Hippocampal formation (tissue), 2 donors: ENCODE data around the gene MTRFR.
"Not testable (repeated sequence)": the region's sequence is repeated elsewhere in the genome, so short reads cannot be mapped to it uniquely, and the experiment has no call there.

Source experiments
- DNase-seq, 2 donors: peaks; one replicate each; lab custom pipeline; 2025; lab: John Stamatoyannopoulos, UW

MTRFR gene

GRCh38 chr12:123232807-123233504 lies at the start of gene MTRFR, which contains the start of gene MPHOSPH9:
Gene MTRFR (plus strand): TSS chr12:123233436. CDS start chr12:123253675, 20,239 bp downstream.
Gene MPHOSPH9 (minus strand): TSS chr12:123233141. CDS start chr12:123230364, 2,777 bp downstream.
- DNase-seq: peak; percentile 98 to 99

GRCh38 chr12:123187637-123188036 lies 45.6 kb upstream of the MTRFR start:
- DNase-seq: no peak

DNA sequence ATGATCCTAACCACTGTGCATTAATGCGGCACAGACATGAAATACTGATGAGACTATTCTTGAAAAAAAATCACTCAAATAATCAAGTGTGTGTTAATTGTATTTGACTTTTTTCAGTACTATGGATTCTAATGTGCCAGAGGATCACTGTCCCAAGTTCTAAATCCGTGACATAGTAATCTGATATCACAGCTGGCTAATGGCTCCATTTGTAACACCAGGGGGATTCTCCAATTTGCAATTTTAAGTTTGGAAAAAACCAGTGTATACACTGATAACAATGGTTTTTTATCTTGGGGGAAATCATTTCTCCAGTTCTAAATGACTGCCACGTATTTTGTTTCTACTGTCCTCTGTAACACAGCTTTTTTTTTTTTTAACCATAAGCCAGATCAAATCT lies 33.3 kb upstream of the MTRFR start:
- no peak for DNase-seq

- no peak for DNase-seq
These were observed 32.8 kb upstream of the MTRFR start for GRCh38 chr12:123200414-123200813.

GRCh38 chr12:123206794-123207193 lies 26.4 kb upstream of the MTRFR start:
- not testable (repeated sequence) for DNase-seq

- not testable (repeated sequence) for DNase-seq
These were observed 25.4 kb upstream of the MTRFR start for GRCh38 chr12:123207815-123208214.

GRCh38 chr12:123223241-123223668 lies 10.0 kb upstream of the MTRFR start:
- no peak for DNase-seq

GRCh38 chr12:123225443-123225842 lies 7.8 kb upstream of the MTRFR start:
- no peak for DNase-seq

DNA sequence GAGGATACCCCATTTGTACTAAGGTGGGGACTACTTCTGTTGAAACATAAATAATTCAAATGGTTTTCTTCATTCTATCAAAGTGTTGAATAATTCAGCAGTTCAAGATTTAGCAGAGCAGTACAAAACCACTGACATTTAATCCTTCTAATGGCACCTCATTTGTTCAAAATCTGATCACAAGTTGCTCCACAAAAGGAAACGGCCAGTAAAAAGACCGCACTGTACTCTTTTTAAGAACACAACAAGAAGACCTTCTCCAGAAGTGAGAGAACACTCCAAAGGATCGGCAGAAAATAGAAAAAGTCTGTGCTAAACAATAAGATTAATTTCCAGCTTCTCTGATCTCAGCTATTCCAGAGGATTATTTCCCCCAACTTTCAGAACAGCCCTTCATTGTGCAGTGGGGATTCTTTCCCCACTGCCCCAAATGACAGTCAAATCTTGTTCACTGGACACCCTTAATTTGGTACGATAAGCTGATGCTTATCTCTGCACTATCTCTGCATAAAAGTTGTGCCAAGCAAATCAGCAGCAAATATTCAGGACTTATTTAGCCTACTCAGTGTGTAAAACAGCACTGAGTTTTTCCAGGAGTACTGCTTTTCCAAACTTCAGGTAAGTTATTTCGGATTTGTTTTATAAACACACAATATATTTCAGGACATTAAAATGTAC lies 5.5 kb upstream of the MTRFR start:
- no peak for DNase-seq

DNA sequence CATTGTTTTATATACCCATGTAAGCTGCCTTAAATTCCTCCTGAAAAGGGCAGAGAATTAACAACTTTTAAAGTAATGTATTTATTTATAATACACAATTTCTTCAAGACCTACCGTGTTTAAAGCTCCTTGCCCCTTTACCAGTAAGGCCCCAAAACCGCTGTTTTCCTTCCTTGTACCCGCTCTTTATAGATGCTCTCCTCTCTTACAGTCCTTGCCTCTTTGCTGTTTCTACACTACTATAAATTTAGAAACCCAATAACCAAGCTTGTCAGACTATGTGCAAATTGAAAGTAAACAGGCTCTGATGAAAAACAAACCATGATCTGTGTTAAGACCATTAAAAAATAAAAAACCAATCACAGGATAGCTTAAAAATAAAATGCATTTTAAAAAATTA lies 4.2 kb upstream of the MTRFR start:
- no peak for DNase-seq

- DNase-seq: peak in 1 of 2 donors; percentile 15
These were observed 1.3 kb upstream of the MTRFR start for GRCh38 chr12:123231931-123232330.

DNA sequence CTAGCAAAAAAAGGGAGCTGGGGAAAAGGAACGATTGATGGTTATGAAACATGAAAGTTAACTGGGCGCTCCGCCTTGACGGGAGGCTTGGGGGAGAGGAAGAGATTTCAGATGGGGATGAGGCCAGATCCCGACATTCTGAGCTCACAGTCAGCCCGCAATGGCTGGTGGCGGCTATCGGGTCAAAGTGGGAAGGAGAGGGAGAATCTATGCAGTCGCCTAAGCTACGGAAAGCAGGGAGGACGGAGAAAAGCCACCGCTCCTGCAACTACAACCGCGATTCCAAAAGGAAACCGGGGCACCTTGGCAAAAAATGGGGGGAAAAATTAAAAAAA lies 797 bp upstream of the MTRFR start:
- DNase-seq: no peak

DNA sequence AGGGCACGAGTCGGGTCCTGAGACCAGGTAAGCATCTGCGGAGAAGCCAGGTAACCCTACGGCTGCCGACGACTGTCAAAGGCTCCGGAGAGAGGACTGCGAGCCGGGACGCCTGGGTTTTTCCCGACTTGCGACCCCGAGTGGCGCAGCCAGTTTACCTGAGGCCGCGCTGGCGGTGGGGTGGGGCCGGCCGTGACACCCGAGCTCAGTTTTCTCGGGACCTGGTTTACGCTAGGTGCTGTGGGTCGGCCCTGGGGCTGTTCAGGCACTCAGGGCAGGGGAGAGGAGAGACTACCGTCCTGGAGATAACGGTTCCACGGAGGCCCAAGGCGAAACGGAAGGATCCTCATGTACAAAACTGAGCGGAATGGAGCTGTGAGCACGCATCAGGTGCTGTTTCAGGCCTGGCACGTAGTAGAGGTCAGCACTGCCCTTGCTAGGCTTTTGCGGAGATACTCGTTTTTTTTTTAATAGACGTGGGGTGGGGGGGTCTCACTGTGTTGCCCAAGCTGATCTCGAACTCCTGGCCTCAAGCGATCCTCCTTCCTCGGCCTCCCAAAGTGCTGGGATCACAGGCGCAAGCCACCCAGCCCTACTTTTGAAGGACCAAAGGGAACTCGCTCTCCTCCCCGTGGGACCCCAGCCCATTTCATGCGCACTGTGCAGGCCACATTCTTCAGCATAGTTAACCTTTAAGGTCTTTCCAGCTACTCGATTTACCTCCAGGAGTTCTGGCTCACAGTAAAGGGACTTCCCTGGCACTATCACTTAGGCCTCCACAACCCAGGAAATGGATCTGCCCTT lies 471 bp downstream of the MTRFR start:
- no peak for DNase-seq

GRCh38 chr12:123237646-123238329 lies 4.6 kb downstream of the MTRFR start:
- peak; percentile 30 to 31 for DNase-seq

DNA sequence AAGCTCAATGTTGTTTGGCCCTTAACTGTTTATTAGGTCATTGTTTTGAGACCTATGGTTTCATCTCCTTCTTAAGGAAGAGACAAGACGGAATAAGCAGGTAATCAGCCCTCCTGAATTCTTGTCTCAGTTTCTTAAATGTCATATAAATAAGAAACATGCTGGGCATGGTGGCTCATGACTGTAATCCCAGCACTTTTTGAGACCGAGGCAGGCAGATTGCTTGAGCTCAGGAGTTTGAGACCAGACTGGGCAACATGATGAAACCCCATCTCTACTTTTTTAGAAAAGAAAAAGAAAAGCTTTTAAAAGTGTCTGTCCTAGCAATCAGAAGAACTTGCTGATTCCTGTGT lies 5.1 kb downstream of the MTRFR start:
- no peak for DNase-seq

- no peak for DNase-seq
These were observed 5.7 kb downstream of the MTRFR start for GRCh38 chr12:123238961-123239360.

DNA sequence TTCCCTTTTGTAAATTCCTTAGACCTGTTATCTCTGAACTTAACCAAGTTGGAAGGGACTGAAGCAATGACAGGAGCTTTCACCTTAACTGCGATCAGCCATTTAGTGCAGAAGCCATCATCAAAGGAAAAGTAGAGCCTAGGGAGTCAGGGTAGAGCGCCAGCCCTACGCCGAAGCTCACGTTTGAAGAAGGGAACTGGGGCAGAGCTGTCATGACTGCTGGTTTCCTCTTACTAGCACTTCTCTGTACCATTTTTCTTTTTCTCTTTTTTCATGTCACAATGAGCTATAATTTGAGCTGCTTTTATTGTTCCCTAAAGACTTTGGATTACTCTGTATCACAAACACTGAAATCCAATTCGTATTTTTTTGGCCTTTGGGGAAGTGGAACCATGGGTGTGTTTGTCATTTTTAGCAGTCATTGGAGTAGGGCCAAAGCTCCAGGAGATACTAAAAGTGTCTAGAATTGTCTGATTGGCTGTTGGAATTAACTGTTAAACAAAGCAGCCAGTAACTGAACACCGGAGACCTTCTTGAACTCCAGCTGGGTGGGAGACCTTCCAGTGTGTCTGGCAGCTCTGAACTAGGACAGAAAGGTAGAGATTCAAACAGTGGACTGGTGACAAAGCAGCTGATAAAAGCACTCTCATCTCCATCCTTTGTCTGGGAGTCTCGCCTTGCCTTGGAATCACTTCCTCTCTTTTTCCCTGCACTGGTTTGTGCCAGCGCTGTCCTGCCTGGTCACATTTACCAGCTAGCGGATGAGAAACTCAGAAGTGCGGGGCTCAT lies 9.1 kb downstream of the MTRFR start:
- DNase-seq: no peak

DNA sequence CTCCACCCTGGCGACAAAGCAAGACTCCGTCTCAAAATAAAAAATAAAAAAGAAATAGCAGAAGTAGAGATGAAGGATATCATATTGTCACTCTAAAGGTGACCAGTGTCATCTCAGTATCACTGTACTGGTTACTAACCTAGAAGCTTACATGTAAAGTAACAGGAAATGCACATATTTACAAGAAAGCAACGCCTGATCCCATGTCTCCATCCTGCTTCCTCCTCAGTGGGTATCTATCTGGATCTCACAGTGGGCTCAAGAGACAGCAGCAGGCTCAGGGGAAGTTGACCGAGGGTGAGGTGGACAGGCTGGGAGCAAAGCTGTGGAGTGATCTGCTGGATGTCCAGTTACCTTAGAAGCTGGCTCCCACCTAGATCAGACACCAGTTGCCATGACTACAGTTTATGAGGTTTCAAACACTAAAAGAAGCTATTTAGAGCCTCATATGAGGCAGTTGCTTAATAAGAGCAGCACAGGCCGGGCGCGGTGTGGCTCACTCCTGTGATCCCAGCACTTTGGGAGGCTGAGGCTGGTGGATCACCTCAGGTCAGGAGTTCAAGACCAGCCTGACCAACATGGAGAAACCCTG lies 10.5 kb downstream of the MTRFR start:
- DNase-seq: no peak

DNA sequence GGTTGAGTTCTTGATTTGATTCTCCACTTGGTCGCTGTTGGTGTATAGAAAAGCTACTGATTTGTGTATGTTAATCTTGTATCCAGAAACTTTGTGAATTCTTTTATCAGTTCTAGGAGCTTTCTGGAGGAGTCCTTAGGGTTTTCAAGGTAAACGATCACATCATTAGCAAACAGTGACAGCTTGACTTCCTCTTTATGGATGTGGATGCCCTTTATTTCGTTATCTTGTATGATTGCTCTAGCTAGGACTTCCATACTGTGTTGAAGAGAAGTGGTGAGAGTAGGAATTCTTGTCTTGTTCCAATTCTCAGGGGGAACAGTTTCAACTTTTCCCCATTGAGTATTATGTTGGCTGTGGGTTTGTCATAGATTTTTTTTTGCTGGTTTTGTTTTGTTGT lies 12.4 kb downstream of the MTRFR start:
- no peak for DNase-seq

DNA sequence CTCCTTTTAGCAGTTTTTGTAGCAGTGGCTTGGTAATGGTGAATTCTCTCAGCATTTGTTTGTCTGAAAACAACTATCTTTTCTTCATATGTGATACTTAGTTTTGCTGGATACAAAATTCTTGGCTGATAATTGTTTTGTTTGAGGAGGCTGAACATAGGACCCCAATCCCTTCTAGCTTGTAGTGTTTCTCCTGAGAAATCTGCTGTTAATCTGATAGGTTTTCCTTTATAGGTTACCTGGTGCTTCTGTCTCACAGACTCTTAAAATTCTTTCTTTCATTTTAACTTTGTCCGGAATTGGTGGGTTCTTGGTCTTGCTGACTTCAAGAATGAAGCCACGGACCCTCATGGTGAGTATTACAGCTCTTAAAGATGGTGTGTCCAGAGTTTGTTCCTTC lies 14.9 kb downstream of the MTRFR start:
- not testable (repeated sequence) for DNase-seq
